AG10803 (cell line): ENCODE data around the gene SPIN2B.
"Not testable (repeated sequence)": the region's sequence is repeated elsewhere in the genome, so short reads cannot be mapped to it uniquely, and the experiment has no call there.

Experiments
- DNase-seq: peaks from one replicate; pipeline ENCODE4 v3.0.0; 2010; ENCODE audit warnings: low read depth
- H3K4me3 ChIP-seq: 2 replicates; pipeline ENCODE4 v1.5.1; 2011; ENCODE audit warnings: mild to moderate bottlenecking, low read length, control low read depth
- TF ChIP-seq, protein P1 (sequence below): conservative IDR thresholded peaks from 2 replicates; pipeline ENCODE4 v1.5.1; 2011; ENCODE audit warnings: mild to moderate bottlenecking, low read length, control low read depth, inconsistent platforms

Gene SPIN2B

DNA sequence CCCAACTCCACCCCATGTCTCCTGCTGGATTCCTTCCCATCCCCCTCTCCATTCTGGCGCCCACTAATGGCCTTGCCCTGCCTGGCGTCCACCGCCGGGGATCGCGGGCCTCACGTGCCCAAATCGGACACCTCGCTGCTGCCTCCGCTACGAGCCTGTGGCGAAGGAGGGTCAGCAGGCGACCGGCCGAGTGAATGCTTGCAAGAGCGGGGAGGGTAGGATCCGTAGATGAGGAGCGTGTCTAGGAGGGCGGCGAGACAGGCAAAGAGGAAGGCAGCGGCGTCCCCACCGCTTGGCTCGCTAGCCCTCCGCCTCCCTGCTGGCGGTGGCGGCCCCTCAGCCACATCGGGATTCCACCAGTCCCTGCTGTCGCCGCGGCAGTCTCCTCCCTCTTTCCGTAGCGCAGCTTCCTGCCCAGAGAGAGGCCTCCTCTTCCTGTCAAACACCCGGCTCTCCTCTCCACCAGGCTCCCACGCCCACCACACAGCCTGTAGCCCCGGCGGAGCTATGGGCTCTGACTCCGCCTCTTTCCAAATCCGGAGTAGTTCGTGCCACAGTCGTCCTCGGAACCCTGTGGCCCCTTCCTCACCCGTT lies at the start of gene SPIN2B:
Gene SPIN2B (minus strand): TSS at position 387 of the 594 bp plus-strand sequence.
- TF ChIP-seq, protein P1, sequence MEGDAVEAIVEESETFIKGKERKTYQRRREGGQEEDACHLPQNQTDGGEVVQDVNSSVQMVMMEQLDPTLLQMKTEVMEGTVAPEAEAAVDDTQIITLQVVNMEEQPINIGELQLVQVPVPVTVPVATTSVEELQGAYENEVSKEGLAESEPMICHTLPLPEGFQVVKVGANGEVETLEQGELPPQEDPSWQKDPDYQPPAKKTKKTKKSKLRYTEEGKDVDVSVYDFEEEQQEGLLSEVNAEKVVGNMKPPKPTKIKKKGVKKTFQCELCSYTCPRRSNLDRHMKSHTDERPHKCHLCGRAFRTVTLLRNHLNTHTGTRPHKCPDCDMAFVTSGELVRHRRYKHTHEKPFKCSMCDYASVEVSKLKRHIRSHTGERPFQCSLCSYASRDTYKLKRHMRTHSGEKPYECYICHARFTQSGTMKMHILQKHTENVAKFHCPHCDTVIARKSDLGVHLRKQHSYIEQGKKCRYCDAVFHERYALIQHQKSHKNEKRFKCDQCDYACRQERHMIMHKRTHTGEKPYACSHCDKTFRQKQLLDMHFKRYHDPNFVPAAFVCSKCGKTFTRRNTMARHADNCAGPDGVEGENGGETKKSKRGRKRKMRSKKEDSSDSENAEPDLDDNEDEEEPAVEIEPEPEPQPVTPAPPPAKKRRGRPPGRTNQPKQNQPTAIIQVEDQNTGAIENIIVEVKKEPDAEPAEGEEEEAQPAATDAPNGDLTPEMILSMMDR = no peak
- H3K4me3 ChIP-seq = peak within 1 kb of the TSS; percentile 74
- DNase-seq = peak; percentile 72

DNA sequence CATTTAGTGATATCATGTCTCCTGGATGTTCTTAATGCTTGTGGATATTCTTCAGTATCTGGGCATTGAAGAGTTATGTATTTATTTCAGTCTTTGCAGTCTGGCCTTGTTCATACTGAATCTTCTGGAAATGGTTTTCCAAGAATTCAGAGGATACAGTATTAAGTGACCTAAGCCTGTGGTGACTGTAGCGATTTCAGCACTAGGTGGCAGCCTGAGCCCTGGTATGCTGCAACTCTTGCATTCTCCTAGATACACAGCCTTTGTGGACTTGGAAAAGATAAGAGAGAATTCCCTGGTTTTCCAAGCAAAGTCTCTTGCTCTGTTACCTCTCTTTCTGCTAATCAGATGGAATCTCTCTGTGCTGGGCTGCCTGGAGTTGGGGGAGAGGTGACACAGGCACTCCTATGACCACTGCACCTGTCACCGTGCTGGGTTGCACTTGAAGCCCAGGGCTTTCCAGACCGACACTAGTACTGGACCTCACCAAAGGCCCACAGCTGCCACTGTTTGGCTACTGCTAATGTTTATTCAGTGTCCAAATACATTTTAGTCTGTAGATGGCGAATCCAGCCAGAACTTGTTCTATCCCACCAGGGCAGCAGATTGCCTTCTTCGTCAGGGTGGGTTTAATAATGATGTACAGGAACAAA lies 35.2 kb upstream of the SPIN2B start:
- H3K4me3 ChIP-seq = no peak overlapping the region
- DNase-seq = peak; percentile 33
- TF ChIP-seq, protein P1 = peak; percentile 51

DNA sequence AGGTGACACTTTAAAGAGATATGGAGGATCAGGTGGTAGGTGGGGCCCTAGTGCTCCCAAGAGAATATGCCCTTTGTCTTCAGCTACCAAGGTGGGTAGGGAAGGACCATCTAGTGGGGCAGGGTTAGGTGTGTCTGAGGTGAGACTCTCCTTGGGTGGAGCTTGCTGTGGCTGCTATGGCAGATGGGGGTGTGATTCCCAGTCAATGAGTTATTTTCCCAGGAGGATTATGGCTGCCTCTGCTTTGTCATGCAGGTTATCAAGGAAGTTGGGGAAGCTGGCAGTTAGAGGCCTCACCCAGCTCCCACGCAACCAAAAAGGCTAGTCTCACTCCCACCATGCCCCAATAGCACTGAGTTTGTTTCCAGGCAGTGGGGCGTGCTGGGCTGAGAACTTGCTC lies 33.8 kb upstream of the SPIN2B start:
- no peak for DNase-seq
- TF ChIP-seq, protein P1 = no peak
- no peak overlapping the region for H3K4me3 ChIP-seq

DNA sequence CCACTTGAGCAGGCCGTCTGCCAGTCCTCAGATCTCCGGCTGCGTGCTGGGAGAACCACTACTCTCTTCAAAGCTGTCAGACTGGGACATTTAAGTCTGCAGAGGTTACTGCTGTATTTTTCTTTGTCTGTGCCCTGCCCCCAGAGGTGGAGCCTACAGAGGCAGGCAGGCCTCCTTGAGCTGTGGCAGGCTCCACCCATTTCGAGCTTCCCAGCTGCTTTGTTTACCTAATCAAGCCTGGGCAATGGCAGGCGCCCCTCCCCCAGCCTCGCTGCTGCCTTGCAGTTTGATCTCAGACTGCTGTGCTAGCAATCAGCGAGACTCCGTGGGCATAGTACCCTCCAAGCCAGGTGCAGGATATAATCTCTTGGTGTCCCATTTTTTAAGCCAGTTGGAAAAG lies 30.9 kb upstream of the SPIN2B start:
- H3K4me3 ChIP-seq, DNase-seq: not testable (repeated sequence)

DNA sequence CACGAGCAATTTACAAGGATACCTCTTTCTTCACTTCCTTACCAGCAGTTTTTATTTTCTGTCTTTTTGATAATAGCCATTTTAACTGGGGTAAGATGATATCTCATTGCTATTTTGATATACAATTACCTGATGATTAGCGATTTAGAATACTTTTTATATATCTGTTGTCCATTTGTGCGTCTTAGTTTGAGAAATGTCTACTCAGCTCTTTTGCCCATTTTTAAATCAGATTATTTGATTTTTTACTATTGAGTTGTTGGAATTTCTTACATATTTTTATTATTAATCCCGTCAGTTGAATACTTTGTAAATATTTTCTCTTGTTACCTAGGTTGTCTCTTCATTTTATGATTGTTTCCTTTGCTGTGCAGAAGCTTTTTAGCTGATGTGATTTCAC lies 17.3 kb upstream of the SPIN2B start:
- H3K4me3 ChIP-seq = no peak overlapping the region
- TF ChIP-seq, protein P1 = no peak
- no peak for DNase-seq

DNA sequence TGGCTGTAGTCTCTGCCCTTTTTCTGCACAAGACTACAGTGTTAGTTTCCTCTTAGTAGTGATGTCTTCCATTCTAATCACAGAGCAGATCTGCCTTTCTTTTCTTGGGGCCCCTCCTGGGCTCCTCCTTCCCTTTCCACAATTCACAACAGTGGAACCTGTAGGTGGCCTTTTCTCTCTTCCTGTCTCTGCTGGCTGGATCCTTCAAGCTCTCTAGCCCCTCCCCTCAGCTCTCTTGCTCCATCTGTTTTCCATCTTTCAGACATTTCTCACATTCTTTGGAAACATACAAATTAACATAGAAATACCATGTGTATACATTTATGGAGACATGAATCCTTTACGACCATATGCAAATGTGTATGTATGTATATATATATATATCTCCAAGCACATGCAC lies 16.2 kb upstream of the SPIN2B start:
- H3K4me3 ChIP-seq = peak overlapping the region; percentile 50
- peak; percentile 39 for DNase-seq
- TF ChIP-seq, protein P1 = no peak

DNA sequence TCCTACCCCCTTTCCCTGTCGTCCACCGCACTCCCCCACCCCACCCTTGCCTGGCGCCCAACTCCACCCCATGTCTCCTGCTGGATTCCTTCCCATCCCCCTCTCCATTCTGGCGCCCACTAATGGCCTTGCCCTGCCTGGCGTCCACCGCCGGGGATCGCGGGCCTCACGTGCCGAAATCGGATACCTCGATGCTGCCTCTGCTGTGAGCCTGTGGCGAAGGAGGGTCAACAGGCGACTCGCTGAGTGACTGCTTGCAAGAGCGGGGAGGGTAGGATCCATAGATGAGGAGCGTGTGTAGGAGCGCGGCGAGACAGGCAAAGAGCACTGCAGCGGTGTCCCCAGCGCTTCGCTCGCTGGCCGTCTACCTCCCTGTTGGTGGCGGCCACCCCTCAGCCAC lies 15.7 kb upstream of the SPIN2B start, which contains the start of gene SPIN2A:
Gene SPIN2A (minus strand): TSS at position 325 of the 400 bp plus-strand sequence. CDS start 800 bp downstream, outside the sequence.
- H3K4me3 ChIP-seq = peak within 1 kb of the TSS; percentile 50
- peak; percentile 5 for DNase-seq

DNA sequence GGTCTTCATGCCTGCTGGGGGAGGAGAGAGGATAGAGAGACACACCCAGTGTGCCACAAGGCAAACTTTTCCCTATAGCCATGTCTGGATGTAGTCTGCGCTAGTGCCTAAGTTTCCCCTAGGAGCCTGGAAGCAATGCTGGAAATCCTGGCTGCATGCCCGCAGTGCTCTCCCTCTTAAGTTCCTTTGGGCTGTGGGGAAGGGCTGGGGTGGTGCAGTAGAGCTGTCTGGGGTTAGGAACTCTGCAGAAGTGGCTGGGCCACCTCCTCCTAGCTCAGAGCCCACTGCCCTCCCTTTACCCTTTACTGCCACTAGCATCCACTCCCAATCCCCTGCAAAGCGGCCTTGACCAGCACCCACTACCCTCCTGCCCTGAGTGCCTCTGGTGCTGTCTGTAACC lies 15.2 kb upstream of the SPIN2B start:
- peak overlapping the region; percentile 20; the same call in 1 of the 2 replicates for H3K4me3 ChIP-seq
- DNase-seq = not testable (repeated sequence)
